Measurements from ENCODE around the gene ARMC12.

DNA sequence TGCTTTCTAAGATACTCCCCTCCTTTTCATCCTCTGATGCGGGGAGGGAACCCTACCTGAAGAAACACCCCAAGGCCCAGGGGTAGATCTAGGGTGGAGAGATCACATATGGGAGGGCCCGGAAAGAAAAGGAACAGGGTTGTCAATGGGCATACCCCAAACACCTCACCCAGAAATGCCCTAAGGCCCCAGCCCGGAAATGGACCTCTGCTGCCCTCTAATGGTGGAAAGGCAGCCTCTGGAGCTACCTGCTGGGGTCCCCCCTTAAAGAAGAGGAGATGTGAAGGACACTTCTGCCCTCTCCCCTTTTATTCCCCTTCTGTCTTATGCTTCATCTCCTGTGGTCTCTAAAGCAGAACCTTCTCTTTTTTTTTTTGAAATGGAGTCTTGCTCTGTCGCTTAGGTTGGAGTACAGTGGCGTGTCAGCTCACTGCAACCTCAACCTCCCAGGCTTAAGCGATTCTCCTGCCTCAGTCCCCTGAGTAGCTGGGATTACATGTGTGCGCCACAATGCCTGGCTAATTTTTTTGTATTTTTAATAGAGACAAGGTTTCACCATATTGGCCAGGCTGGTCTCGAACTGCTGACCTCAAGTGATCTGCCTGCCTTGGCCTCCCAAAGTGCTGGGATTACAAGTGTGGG lies 458 bp upstream of the ARMC12 start:
- 0 out of 4 replicates have a peak, but pooled peaks of 1 of the 2 experiments have one; percentile 20 for TF ChIP-seq BHLHE40 (IDR thresholded peaks at IDR 0.05; ENCODE audit: borderline replicate concordance in 1 of 2, low read depth in 2 of 2, low read length in 1 of 2)
- TF ChIP-seq, protein P1, sequence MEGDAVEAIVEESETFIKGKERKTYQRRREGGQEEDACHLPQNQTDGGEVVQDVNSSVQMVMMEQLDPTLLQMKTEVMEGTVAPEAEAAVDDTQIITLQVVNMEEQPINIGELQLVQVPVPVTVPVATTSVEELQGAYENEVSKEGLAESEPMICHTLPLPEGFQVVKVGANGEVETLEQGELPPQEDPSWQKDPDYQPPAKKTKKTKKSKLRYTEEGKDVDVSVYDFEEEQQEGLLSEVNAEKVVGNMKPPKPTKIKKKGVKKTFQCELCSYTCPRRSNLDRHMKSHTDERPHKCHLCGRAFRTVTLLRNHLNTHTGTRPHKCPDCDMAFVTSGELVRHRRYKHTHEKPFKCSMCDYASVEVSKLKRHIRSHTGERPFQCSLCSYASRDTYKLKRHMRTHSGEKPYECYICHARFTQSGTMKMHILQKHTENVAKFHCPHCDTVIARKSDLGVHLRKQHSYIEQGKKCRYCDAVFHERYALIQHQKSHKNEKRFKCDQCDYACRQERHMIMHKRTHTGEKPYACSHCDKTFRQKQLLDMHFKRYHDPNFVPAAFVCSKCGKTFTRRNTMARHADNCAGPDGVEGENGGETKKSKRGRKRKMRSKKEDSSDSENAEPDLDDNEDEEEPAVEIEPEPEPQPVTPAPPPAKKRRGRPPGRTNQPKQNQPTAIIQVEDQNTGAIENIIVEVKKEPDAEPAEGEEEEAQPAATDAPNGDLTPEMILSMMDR (IDR thresholded peaks at IDR 0.05 in 2 of 3, conservative IDR thresholded peaks at IDR 0.05 in 1 of 3; ENCODE audit: control insufficient read depth in 2 of 3, extremely low read depth in 1 of 3, insufficient read depth in 1 of 3, low read depth in 3 of 3, low read length in 3 of 3) = peak; percentile 89 to 95 (median 93); a peak in 5 of 6 replicates
- TF ChIP-seq, protein P2, sequence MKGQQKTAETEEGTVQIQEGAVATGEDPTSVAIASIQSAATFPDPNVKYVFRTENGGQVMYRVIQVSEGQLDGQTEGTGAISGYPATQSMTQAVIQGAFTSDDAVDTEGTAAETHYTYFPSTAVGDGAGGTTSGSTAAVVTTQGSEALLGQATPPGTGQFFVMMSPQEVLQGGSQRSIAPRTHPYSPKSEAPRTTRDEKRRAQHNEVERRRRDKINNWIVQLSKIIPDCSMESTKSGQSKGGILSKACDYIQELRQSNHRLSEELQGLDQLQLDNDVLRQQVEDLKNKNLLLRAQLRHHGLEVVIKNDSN (IDR thresholded peaks at IDR 0.05; ENCODE audit: borderline replicate concordance, extremely low read length, insufficient read depth, low read depth, low read length) = no peak
- no peak for TF ChIP-seq STAT3 (IDR thresholded peaks at IDR 0.05; ENCODE audit: low read depth, low read length)
- no peak for TF ChIP-seq SIN3A (IDR thresholded peaks at IDR 0.05; ENCODE audit: low read depth, low read length)
- TF ChIP-seq RAD21 (IDR thresholded peaks at IDR 0.05; ENCODE audit: insufficient read depth, low read depth, low read length) = peak; percentile 98
- TF ChIP-seq FOXM1 (IDR thresholded peaks at IDR 0.05; ENCODE audit: low read depth, low read length) = no peak
- TF ChIP-seq SIX5 (IDR thresholded peaks at IDR 0.05; ENCODE audit: low read depth, low read length, severe bottlenecking) = no peak
- no peak for TF ChIP-seq ZZZ3 (IDR thresholded peaks at IDR 0.05; ENCODE audit: control insufficient read depth, insufficient read length, low read depth)
- 0 out of 2 replicates have a peak, but pooled peaks have one; percentile 44 for TF ChIP-seq ZNF207 (IDR thresholded peaks at IDR 0.05; ENCODE audit: borderline replicate concordance)

Data from GM12878 (cell line).